CD8-positive, alpha-beta memory T cell (primary cell): ENCODE data around the gene CASP1. TPM values are rescaled to one million over a fixed set of nuclear protein-coding genes. Genes with fewer than 3 reads are reported as not detected.
A peak's percentile ranks its signal among the peaks of the same experiment; 100 is the strongest.
"Not testable (repeated sequence)": the region's sequence is repeated elsewhere in the genome, so short reads cannot be mapped to it uniquely, and the experiment has no call there.

Experiments used
- CTCF ChIA-PET: fragments of 350-600 bp; sonication (Branson Sonifier 250); formaldehyde crosslinking; loops from one replicate; lab custom pipeline; 2021; ENCODE audit warnings: antibody characterized with exemption; lab: Charles Lee
- POLR2A ChIA-PET: fragments of 350-600 bp; sonication (Branson Sonifier 250); formaldehyde crosslinking; loops from one replicate; lab custom pipeline; 2021; ENCODE audit warnings: antibody characterized with exemption; lab: Charles Lee
- DNase-seq, 5 donors: peaks; one replicate each; pipeline versions ENCODE4 v3.0.0 to v3.0.0-alpha.2; 2020 to 2022; ENCODE audit warnings: mixed read lengths in 1 of 5
- H3K27ac ChIP-seq: one replicate; pipeline ENCODE4 v1.7.0; 2013; ENCODE audit warnings: low read depth, mild to moderate bottlenecking, low read length, moderate library complexity
- H3K27me3 ChIP-seq: 2 replicates; pipeline ENCODE4 v1.7.0; 2013; ENCODE audit warnings: low read length, mild to moderate bottlenecking; ENCODE audit not compliant: insufficient read depth, poor library complexity, severe bottlenecking
- H3K36me3 ChIP-seq: 2 replicates; pipeline ENCODE4 v1.7.0; 2013; ENCODE audit warnings: mild to moderate bottlenecking, low read length, moderate library complexity; ENCODE audit not compliant: insufficient read depth
- H3K4me1 ChIP-seq: 2 replicates; pipeline ENCODE4 v1.7.0; 2013; ENCODE audit warnings: mild to moderate bottlenecking, low read length, moderate library complexity; ENCODE audit not compliant: insufficient read depth
- H3K4me3 ChIP-seq: 2 replicates; pipeline ENCODE4 v1.7.0; 2013; ENCODE audit warnings: mild to moderate bottlenecking, low read length
- H3K9me3 ChIP-seq: 2 replicates; pipeline ENCODE4 v1.7.0; 2013; ENCODE audit warnings: mild to moderate bottlenecking, low read length
- H3K27ac Mint-ChIP-seq, 8 donors: one replicate each; pipeline ENCODE4 v1.8.0; 2020 to 2021; ENCODE audit warnings: mixed read lengths in 8 of 8, mild to moderate bottlenecking in 6 of 8, inconsistent platforms in 3 of 8, moderate library complexity in 3 of 8
- H3K27me3 Mint-ChIP-seq, 2 donors: one replicate each; pipeline ENCODE4 v1.8.0; 2020 to 2021; ENCODE audit warnings: mixed read lengths in 2 of 2, mild to moderate bottlenecking in 1 of 2, moderate library complexity in 1 of 2
- H3K36me3 Mint-ChIP-seq, 3 donors: one replicate each; pipeline ENCODE4 v1.8.0; 2020 to 2021; ENCODE audit warnings: mixed read lengths in 3 of 3, inconsistent platforms in 1 of 3, mild to moderate bottlenecking in 1 of 3
- H3K4me1 Mint-ChIP-seq, 3 donors: one replicate each; pipeline ENCODE4 v1.8.0; 2020 to 2021; ENCODE audit warnings: mixed read lengths in 3 of 3, inconsistent platforms in 1 of 3, mild to moderate bottlenecking in 1 of 3
- H3K4me3 Mint-ChIP-seq, 7 donors: one replicate each; pipeline ENCODE4 v1.8.0; 2020 to 2021; ENCODE audit warnings: mixed read lengths in 7 of 7, mild to moderate bottlenecking in 6 of 7, moderate library complexity in 4 of 7, inconsistent platforms in 2 of 7
- H3K9me3 Mint-ChIP-seq, 5 donors: one replicate each; pipeline ENCODE4 v1.8.0; 2020 to 2022; ENCODE audit warnings: mixed read lengths in 5 of 5, mild to moderate bottlenecking in 3 of 5, moderate library complexity in 2 of 5, inconsistent platforms in 1 of 5
- polyA plus RNA-seq: library from polyadenylated mRNA; unstranded; fragments of 300-500 nt; fragmentation: Illumina TruSeq; gene quantifications from one replicate; pipeline ENCODE4 v1.2.3, GENCODE V29; 2021
- total RNA-seq, 2 experiments: library from RNA; stranded (reverse); gene quantifications; one replicate each; pipeline ENCODE4 v1.2.3, GENCODE V29; 2021

Gene CASP1
- total and polyA plus RNA-seq, 3 experiments from 2014 or later = 30.0 to 152 (median 36.2) TPM

- H3K4me3 Mint-ChIP-seq, H3K27ac Mint-ChIP-seq, H3K9me3 ChIP-seq, H3K27me3 ChIP-seq, H3K36me3 Mint-ChIP-seq, POLR2A ChIA-PET, DNase-seq, H3K27me3 Mint-ChIP-seq, H3K36me3 ChIP-seq, H3K4me1 ChIP-seq, H3K27ac ChIP-seq, H3K9me3 Mint-ChIP-seq, CTCF ChIA-PET, H3K4me3 ChIP-seq: not testable (repeated sequence)
- H3K4me1 Mint-ChIP-seq = peaks cover 25 to 43% (median 33%) of the 10 kb centered on the region in 3 donors
Measured at GRCh38 chr11:105072080-105072479, 37.1 kb upstream of the CASP1 start.

GRCh38 chr11:105071089-105071732, 36.3 kb upstream of the CASP1 start:
- Mint-ChIP-seq H3K4me1 (peaks cover 28 to 49% (median 33%) of the 10 kb centered on the region in 3 donors), H3K36me3 (peaks cover 0 to 6% (median 0%) of the 10 kb centered on the region in 3 donors), H3K27me3 (no peaks in the 10 kb centered on the region), H3K27ac (peak overlapping the region; percentile 34 to 98 (median 90)), H3K9me3 (no peaks in the 10 kb centered on the region), H3K4me3 (peak overlapping the region; percentile 78 to 90 (median 89))
- Histone ChIP-seq H3K9me3 (no peaks in the 10 kb centered on the region), H3K27me3 (no peaks in the 10 kb centered on the region), H3K4me1 (peaks cover 5% of the 10 kb centered on the region), H3K36me3 (no peaks in the 10 kb centered on the region), H3K27ac (no peak overlapping the region), H3K4me3 (peak overlapping the region; percentile 29)
- DNase-seq = peak in 1 of 5 donors; percentile 33
- ChIA-PET POLR2A (no interaction called here), CTCF (no interaction called here)

- ChIA-PET POLR2A (interaction anchor here (1.0 kb wide), 1 partner anchor 153 kb away, joined by 3 read pairs; no protein-coding TSS in a partner anchor), CTCF (no interaction called here)
- peak overlapping the region; percentile 29 for H3K4me3 ChIP-seq
- no peak for DNase-seq
- Mint-ChIP-seq H3K27me3 (no peaks in the 10 kb centered on the region), H3K9me3 (no peaks in the 10 kb centered on the region), H3K36me3 (peaks cover 0 to 6% (median 0%) of the 10 kb centered on the region in 3 donors), H3K27ac (peak overlapping the region; percentile 14 to 97 (median 82)), H3K4me3 (peak overlapping the region; percentile 63 to 90 (median 89)), H3K4me1 (peaks cover 29 to 53% (median 33%) of the 10 kb centered on the region in 3 donors)
- no peaks in the 10 kb centered on the region for H3K9me3 ChIP-seq
- H3K4me1 ChIP-seq = peaks cover 5% of the 10 kb centered on the region
- H3K27ac ChIP-seq = no peak overlapping the region
- no peaks in the 10 kb centered on the region for H3K27me3 ChIP-seq
- H3K36me3 ChIP-seq = no peaks in the 10 kb centered on the region
Measured at GRCh38 chr11:105070306-105070705, 35.4 kb upstream of the CASP1 start.

GRCh38 chr11:105069749-105070148, 34.8 kb upstream of the CASP1 start:
- H3K36me3 Mint-ChIP-seq, H3K27ac ChIP-seq, H3K9me3 ChIP-seq, H3K36me3 ChIP-seq, H3K4me1 ChIP-seq, H3K27me3 ChIP-seq, H3K4me3 ChIP-seq, H3K9me3 Mint-ChIP-seq, DNase-seq, CTCF ChIA-PET, H3K27me3 Mint-ChIP-seq: not testable (repeated sequence)
- peaks cover 29 to 57% (median 33%) of the 10 kb centered on the region in 3 donors for H3K4me1 Mint-ChIP-seq
- POLR2A ChIA-PET = interaction anchor here (0.7 to 1.0 kb wide), 2 partner anchors 152 to 563 kb away, joined by 3 read pairs; no protein-coding TSS in a partner anchor
- H3K4me3 Mint-ChIP-seq = peak overlapping the region in 1 of 7 donors; percentile 89
- peak overlapping the region in 2 of 8 donors; percentile 37 to 97 for H3K27ac Mint-ChIP-seq

- H3K9me3 ChIP-seq, H3K27ac ChIP-seq, POLR2A ChIA-PET, DNase-seq, H3K9me3 Mint-ChIP-seq, H3K4me3 Mint-ChIP-seq, H3K4me3 ChIP-seq, H3K36me3 ChIP-seq, H3K4me1 ChIP-seq, CTCF ChIA-PET, H3K27me3 Mint-ChIP-seq, H3K27me3 ChIP-seq, H3K27ac Mint-ChIP-seq: not testable (repeated sequence)
- Mint-ChIP-seq H3K36me3 (peaks cover 0 to 17% (median 10%) of the 10 kb centered on the region in 3 donors), H3K4me1 (peaks cover 6 to 25% (median 7%) of the 10 kb centered on the region in 3 donors)
Measured at GRCh38 chr11:105063245-105063941, 28.4 kb upstream of the CASP1 start.

- Mint-ChIP-seq H3K9me3 (no peaks in the 10 kb centered on the region), H3K27ac (no peak overlapping the region), H3K4me1 (no peaks in the 10 kb centered on the region), H3K36me3 (peaks cover 3 to 7% (median 3%) of the 10 kb centered on the region in 3 donors), H3K4me3 (no peak overlapping the region), H3K27me3 (no peaks in the 10 kb centered on the region)
- ChIA-PET POLR2A (no interaction called here), CTCF (no interaction called here)
- Histone ChIP-seq H3K27me3 (no peaks in the 10 kb centered on the region), H3K4me3 (no peak overlapping the region), H3K4me1 (no peaks in the 10 kb centered on the region), H3K27ac (no peak overlapping the region), H3K9me3 (no peaks in the 10 kb centered on the region), H3K36me3 (peaks cover 3% of the 10 kb centered on the region)
- DNase-seq = no peak
Measured at GRCh38 chr11:105057432-105057831, 22.5 kb upstream of the CASP1 start.

- Histone ChIP-seq H3K4me3 (no peak overlapping the region), H3K4me1 (no peaks in the 10 kb centered on the region), H3K27me3 (no peaks in the 10 kb centered on the region), H3K9me3 (no peaks in the 10 kb centered on the region), H3K36me3 (peaks cover 3% of the 10 kb centered on the region), H3K27ac (no peak overlapping the region)
- no peak overlapping the region for H3K4me3 Mint-ChIP-seq
- no peaks in the 10 kb centered on the region for H3K9me3 Mint-ChIP-seq
- ChIA-PET POLR2A (no interaction called here), CTCF (no interaction called here)
- H3K27me3 Mint-ChIP-seq = no peaks in the 10 kb centered on the region
- DNase-seq = no peak
- H3K36me3 Mint-ChIP-seq = peaks cover 0 to 3% (median 1%) of the 10 kb centered on the region in 3 donors
- no peaks in the 10 kb centered on the region for H3K4me1 Mint-ChIP-seq
- H3K27ac Mint-ChIP-seq = no peak overlapping the region
Measured at GRCh38 chr11:105056446-105056845, 21.5 kb upstream of the CASP1 start.

- no peaks in the 10 kb centered on the region for H3K9me3 Mint-ChIP-seq
- H3K27ac Mint-ChIP-seq = no peak overlapping the region
- no peaks in the 10 kb centered on the region for H3K27me3 ChIP-seq
- H3K4me1 Mint-ChIP-seq = no peaks in the 10 kb centered on the region
- H3K9me3 ChIP-seq = no peaks in the 10 kb centered on the region
- no peak overlapping the region for H3K4me3 Mint-ChIP-seq
- no peak overlapping the region for H3K4me3 ChIP-seq
- H3K36me3 ChIP-seq = no peaks in the 10 kb centered on the region
- no peaks in the 10 kb centered on the region for H3K4me1 ChIP-seq
- CTCF ChIA-PET = no interaction called here
- DNase-seq = no peak
- peaks cover 0 to 3% (median 0%) of the 10 kb centered on the region in 3 donors for H3K36me3 Mint-ChIP-seq
- no peaks in the 10 kb centered on the region for H3K27me3 Mint-ChIP-seq
- POLR2A ChIA-PET = no interaction called here
- no peak overlapping the region for H3K27ac ChIP-seq
Measured at GRCh38 chr11:105054723-105055493, 20.0 kb upstream of the CASP1 start.
